K562 (cell line): ENCODE data around the gene ZNF121. TPM values are rescaled to one million over a fixed set of nuclear protein-coding genes. Genes with fewer than 3 reads are reported as not detected.

Experiments
- ARNT ChIP-seq, 2 experiments: fragments of 450-650 bp; IDR thresholded peaks; 2 replicates each; pipeline ENCODE4 v1.6.1; 2016; ENCODE audit warnings: mild to moderate bottlenecking in 1 of 2
- ATF4 ChIP-seq: fragments of 450-650 bp; formaldehyde crosslinking; IDR thresholded peaks from 2 replicates; pipeline ENCODE4 v1.4.0; 2022; ENCODE audit warnings: mild to moderate bottlenecking, moderate library complexity
- E2F8 ChIP-seq: fragments of 450-650 bp; IDR thresholded peaks from 2 replicates; pipeline ENCODE4 v1.7.1; 2018; ENCODE audit warnings: mild to moderate bottlenecking, low read depth; ENCODE audit not compliant: partially characterized antibody
- GTF2F1 ChIP-seq: IDR thresholded peaks from 2 replicates; pipeline ENCODE4 v1.6.1; 2011; ENCODE audit warnings: low read depth, low read length, improper control_type of control experiment
- HDAC2 ChIP-seq: fragments of 450-650 bp; IDR thresholded peaks from 2 replicates; pipeline ENCODE4 v1.6.1; 2016; ENCODE audit warnings: mild to moderate bottlenecking
- NR1H2 ChIP-seq: sonication (generic); formaldehyde crosslinking; IDR thresholded peaks from 2 replicates; pipeline ENCODE4 v1.4.0; 2020; ENCODE audit warnings: mild to moderate bottlenecking, missing genetic modification reagents
- POLR3A ChIP-seq: IDR thresholded peaks from 2 replicates; pipeline ENCODE4 v1.6.1; 2011; ENCODE audit warnings: borderline replicate concordance, mild to moderate bottlenecking, moderate library complexity; ENCODE audit not compliant: insufficient read length, insufficient read depth; ENCODE audit errors: extremely low read depth
- RBM25 ChIP-seq: fragments of 200-400 bp; formaldehyde crosslinking; IDR thresholded peaks from 2 replicates; pipeline ENCODE4 v1.6.1; 2018; ENCODE audit warnings: low read length, low read depth, moderate library complexity; ENCODE audit not compliant: severe bottlenecking
- SMAD1 ChIP-seq: fragments of 150-350 bp; IDR thresholded peaks from 2 replicates; pipeline ENCODE4 v1.6.1; 2014; ENCODE audit warnings: low read length, low read depth; ENCODE audit not compliant: partially characterized antibody
- SNIP1 ChIP-seq: fragments of 450-650 bp; IDR thresholded peaks from 2 replicates; pipeline ENCODE4 v1.7.1; 2017; ENCODE audit warnings: low read depth, mild to moderate bottlenecking
- SRSF1 ChIP-seq: fragments of 200-400 bp; formaldehyde crosslinking; IDR thresholded peaks from 2 replicates; pipeline ENCODE4 v1.6.1; 2017; ENCODE audit warnings: mild to moderate bottlenecking, low read depth, low read length, moderate library complexity
- TFE3 ChIP-seq: fragments of 450-650 bp; formaldehyde crosslinking; IDR thresholded peaks from 2 replicates; pipeline ENCODE4 v1.4.0; 2020; ENCODE audit warnings: mild to moderate bottlenecking, mixed read lengths
- ZBED1 ChIP-seq: IDR thresholded peaks from 2 replicates; pipeline ENCODE4 v1.6.1; 2014
- ZBTB11 ChIP-seq, 3 experiments: fragments of 200-800 bp in 1 of 3; fragments of 250-450 bp in 1 of 3; fragments of 450-650 bp in 1 of 3; sonication (Bioruptor Pico) in 1 of 3; sonication (Bioruptor generic) in 1 of 3; formaldehyde crosslinking in 1 of 3; IDR thresholded peaks; 2 replicates each; pipeline versions ENCODE4 v1.6.1 to v1.8.0; 2016 to 2022; ENCODE audit warnings: mild to moderate bottlenecking in 2 of 3, missing genetic modification characterization in 2 of 3, missing compliant biosample characterization in 1 of 3, moderate library complexity in 1 of 3
- ZBTB8A ChIP-seq: fragments of 450-650 bp; IDR thresholded peaks from 2 replicates; pipeline ENCODE4 v1.6.1; 2018; ENCODE audit warnings: mild to moderate bottlenecking, moderate library complexity; ENCODE audit not compliant: partially characterized antibody
- ZC3H8 ChIP-seq: fragments of 450-650 bp; IDR thresholded peaks from 2 replicates; pipeline ENCODE4 v1.6.1; 2017
- ZNF121 ChIP-seq: sonication (generic); formaldehyde crosslinking; conservative IDR thresholded peaks from 2 replicates; pipeline ENCODE4 v1.8.0; 2022; ENCODE audit warnings: missing genetic modification reagents
- polyA plus RNA-seq, 8 experiments: library from polyadenylated mRNA; depleted of rRNA in 4 of 8; stranded (reverse) in 5 of 8; unstranded in 3 of 8; fragments of >200 nt; fragmentation: Nextera tagmentation in 2 of 8; fragmentation: Illumina TruSeq in 1 of 8; extraction: Ambion mirVana in 2 of 8; extraction: Trizol in 1 of 8; gene quantifications; 2 replicates each; pipeline versions ENCODE4 v1.2.1 to v1.2.3, GENCODE V29; 2011 to 2014; ENCODE audit warnings: inconsistent platforms in 1 of 8, missing spikeins in 1 of 8
- total RNA-seq, 7 experiments: library from RNA; depleted of rRNA in 6 of 7; stranded (reverse); fragments of >200 nt in 6 of 7; fragmentation: Illumina TruSeq in 2 of 7; extraction: Trizol in 2 of 7; gene quantifications; 2 replicates each; pipeline versions ENCODE4 v1.2.1 to v1.2.3, GENCODE V29; 2011 to 2021; ENCODE audit warnings: low replicate concordance in 1 of 7

The ZNF121 gene
- total and polyA plus RNA-seq, 9 of the 15 experiments (the other 6 are each of a cell fraction or from before 2014, with no cell fraction given): 14.6 to 115 (median 33.4) TPM

- peak; percentile 71; the same call in 1 of the 2 replicates for TF ChIP-seq GTF2F1
- peak; percentile 56 for TF ChIP-seq E2F8
- TF ChIP-seq ZBTB11 (CRISPR knock-in tag; IDR thresholded peaks at IDR 0.05): peak in 1 of 3 experiments; percentile 82; a peak in 2 of 6 replicates
- TF ChIP-seq NR1H2: 0 out of 2 replicates have a peak, but pooled peaks have one; percentile 62
- no peak for TF ChIP-seq RBM25
- no peak for TF ChIP-seq ATF4 (CRISPR knock-in tag)
- TF ChIP-seq SNIP1: no peak
- no peak for TF ChIP-seq SRSF1
- TF ChIP-seq HDAC2: peak; percentile 88
- TF ChIP-seq ZBTB8A: no peak
- no peak for TF ChIP-seq ARNT (IDR thresholded peaks at IDR 0.05)
- no peak for TF ChIP-seq ZBED1
- 0 out of 2 replicates have a peak, but pooled peaks have one; percentile 22 for TF ChIP-seq ZNF121
- no peak for TF ChIP-seq ZC3H8
- TF ChIP-seq POLR3A: no peak
- no peak for TF ChIP-seq SMAD1
- no peak for TF ChIP-seq TFE3 (CRISPR knock-in tag)
These were observed at the start of gene ZNF121 (continued) for GRCh38 chr19:9584073-9584833.
